Measurements from ENCODE around the gene COL26A1. TPM values are rescaled to one million over a fixed set of nuclear protein-coding genes. Genes with fewer than 3 reads are reported as not detected.

The COL26A1 gene
- total RNA-seq, 2 experiments from 2014 or later, result not detected

GRCh38 chr7:101374990-101375389 lies 12.3 kb downstream of the COL26A1 start:
- no peaks in the 10 kb centered on the region for H3K9me3 Mint-ChIP-seq
- H3K27me3 Mint-ChIP-seq, result peaks cover 2% of the 10 kb centered on the region
- ChIA-PET CTCF (interaction anchor here (1.0 to 5.4 kb wide), 4 partner anchors 10 to 93 kb away, joined by 3 to 28 read pairs (median 10); partner anchors contain the start of gene COL26A1), POLR2A (no interaction called here)
- DNase-seq (no peak), ATAC-seq (no peak)
- no peak overlapping the region for H3K4me3 Mint-ChIP-seq
- intact Hi-C loops (cut with micrococcal nuclease), result no loop called here
- H3K36me3 Mint-ChIP-seq (ENCODE audit: low read depth), result no peaks in the 10 kb centered on the region
- H3K27ac Mint-ChIP-seq, result no peak overlapping the region
- H3K4me1 Mint-ChIP-seq (ENCODE audit: low read depth), result peaks cover 6% of the 10 kb centered on the region
- TF ChIP-seq CTCF (IDR thresholded peaks at IDR 0.05), result no peak

GRCh38 chr7:101376601-101377000 lies 13.9 kb downstream of the COL26A1 start:
- no peak overlapping the region for H3K27ac Mint-ChIP-seq
- no peak for ATAC-seq
- no peak overlapping the region for H3K4me3 Mint-ChIP-seq
- peaks cover 2% of the 10 kb centered on the region for H3K27me3 Mint-ChIP-seq
- no peaks in the 10 kb centered on the region for H3K9me3 Mint-ChIP-seq
- H3K36me3 Mint-ChIP-seq (ENCODE audit: low read depth), result no peaks in the 10 kb centered on the region
- no peak for TF ChIP-seq CTCF (IDR thresholded peaks at IDR 0.05)
- ChIA-PET CTCF (interaction anchor here (1.4 kb wide), 1 partner anchor 35 kb away, joined by 5 read pairs; no protein-coding TSS in a partner anchor), POLR2A (no interaction called here)
- no peaks in the 10 kb centered on the region for H3K4me1 Mint-ChIP-seq (ENCODE audit: low read depth)
- intact Hi-C loops (cut with micrococcal nuclease), result no loop called here
- DNase-seq, result no peak

- no peak overlapping the region for H3K27ac Mint-ChIP-seq
- no peak overlapping the region for H3K4me3 Mint-ChIP-seq
- ChIA-PET POLR2A (interaction anchor here (0.6 kb wide), 1 partner anchor 22 kb away, joined by 3 read pairs; no protein-coding TSS in a partner anchor), CTCF (interaction anchor here (1.4 kb wide), 1 partner anchor 34 kb away, joined by 5 read pairs; no protein-coding TSS in a partner anchor)
- no peak for TF ChIP-seq CTCF (IDR thresholded peaks at IDR 0.05)
- H3K36me3 Mint-ChIP-seq (ENCODE audit: low read depth), result no peaks in the 10 kb centered on the region
- no peaks in the 10 kb centered on the region for H3K9me3 Mint-ChIP-seq
- intact Hi-C loops (cut with micrococcal nuclease), result no loop called here
- H3K4me1 Mint-ChIP-seq (ENCODE audit: low read depth), result no peaks in the 10 kb centered on the region
- H3K27me3 Mint-ChIP-seq, result no peaks in the 10 kb centered on the region
- ATAC-seq (no peak), DNase-seq (no peak)
These were observed 14.6 kb downstream of the COL26A1 start for GRCh38 chr7:101377189-101377736.

- Mint-ChIP-seq H3K36me3 (ENCODE audit: low read depth) (no peaks in the 10 kb centered on the region), H3K4me3 (no peak overlapping the region), H3K27me3 (no peaks in the 10 kb centered on the region), H3K4me1 (ENCODE audit: low read depth) (no peaks in the 10 kb centered on the region), H3K9me3 (no peaks in the 10 kb centered on the region), H3K27ac (no peak overlapping the region)
- TF ChIP-seq CTCF (IDR thresholded peaks at IDR 0.05), result no peak
- CTCF ChIA-PET, result no interaction called here
- intact Hi-C loops (cut with micrococcal nuclease), result no loop called here
- DNase-seq, result no peak
- POLR2A ChIA-PET, result no interaction called here
- ATAC-seq, result no peak
These were observed 16.1 kb downstream of the COL26A1 start for GRCh38 chr7:101378751-101379174.

- POLR2A ChIA-PET, result no interaction called here
- ATAC-seq (no peak), DNase-seq (no peak)
- CTCF ChIA-PET, result no interaction called here
- Mint-ChIP-seq H3K9me3 (no peaks in the 10 kb centered on the region), H3K27me3 (no peaks in the 10 kb centered on the region), H3K36me3 (ENCODE audit: low read depth) (no peaks in the 10 kb centered on the region), H3K4me3 (no peak overlapping the region), H3K4me1 (ENCODE audit: low read depth) (no peaks in the 10 kb centered on the region), H3K27ac (no peak overlapping the region)
- TF ChIP-seq CTCF (IDR thresholded peaks at IDR 0.05), result no peak
- intact Hi-C loops (cut with micrococcal nuclease), result no loop called here
These were observed 16.6 kb downstream of the COL26A1 start for GRCh38 chr7:101379302-101379701.

All from activated CD8-positive, alpha-beta T cell treated with anti-CD3 and anti-CD28 coated beads for 36 hours (primary cell).